NCI-H2171 treated with DMSO at 0.1 percent for 48 hours (cell line): ENCODE data around the gene TMEM183A.
"Not testable (repeated sequence)": the region's sequence is repeated elsewhere in the genome, so short reads cannot be mapped to it uniquely, and the experiment has no call there.

Source experiments
- DNase-seq: peaks from one replicate; lab custom pipeline; 2025; lab: John Stamatoyannopoulos, UW

TMEM183A gene

DNA sequence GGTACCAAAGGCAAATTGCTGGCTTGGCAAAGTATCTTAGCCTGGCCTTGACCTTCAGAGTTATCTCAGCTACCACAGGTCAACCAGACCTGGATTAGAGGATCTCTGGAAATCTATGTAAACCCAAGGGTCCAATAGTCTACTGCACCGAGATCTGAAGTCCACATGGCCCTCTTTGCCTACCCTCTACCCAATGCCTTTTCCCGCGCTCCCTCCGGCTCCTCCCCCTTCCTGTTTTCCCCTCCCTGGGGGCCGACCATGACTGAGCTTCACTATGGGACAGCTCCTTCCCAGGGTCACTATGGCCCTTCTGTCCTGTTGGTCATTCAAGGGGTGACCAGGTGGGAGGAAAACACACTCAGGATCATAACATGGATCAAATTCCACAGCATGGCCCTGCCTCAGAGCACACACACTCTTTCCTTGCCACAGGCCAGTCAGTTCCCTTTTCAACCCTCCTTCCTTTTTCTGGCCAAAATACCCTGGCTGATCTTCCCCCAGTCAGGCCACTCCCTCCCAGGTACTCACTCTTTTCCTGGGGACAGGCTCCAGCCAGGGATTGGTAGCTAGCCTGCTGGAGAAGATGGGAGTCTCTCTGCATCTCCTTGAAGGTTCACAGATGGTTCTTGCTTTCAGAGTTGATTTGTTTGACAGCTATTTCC, 19.1 kb upstream of the TMEM183A start:
- DNase-seq: no peak

DNA sequence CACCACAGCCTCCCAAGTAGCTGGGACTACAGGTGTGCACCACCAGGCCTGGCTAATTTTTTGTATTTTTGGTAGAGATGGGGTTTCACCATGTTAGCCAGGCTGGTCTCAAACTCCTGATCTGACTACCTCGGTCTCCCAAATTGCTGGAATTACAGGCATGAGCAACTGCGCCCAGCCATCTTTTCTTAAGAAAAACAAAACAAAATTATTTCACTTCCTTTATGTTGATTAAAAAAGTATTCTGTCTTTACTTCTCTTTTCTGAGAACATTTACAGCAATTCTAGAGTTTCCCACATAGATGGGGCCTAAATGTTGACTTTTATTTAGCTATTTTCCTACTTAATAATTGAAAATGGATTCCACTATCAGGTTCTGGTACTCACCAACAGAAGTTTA, 17.3 kb upstream of the TMEM183A start:
- no peak for DNase-seq

DNA sequence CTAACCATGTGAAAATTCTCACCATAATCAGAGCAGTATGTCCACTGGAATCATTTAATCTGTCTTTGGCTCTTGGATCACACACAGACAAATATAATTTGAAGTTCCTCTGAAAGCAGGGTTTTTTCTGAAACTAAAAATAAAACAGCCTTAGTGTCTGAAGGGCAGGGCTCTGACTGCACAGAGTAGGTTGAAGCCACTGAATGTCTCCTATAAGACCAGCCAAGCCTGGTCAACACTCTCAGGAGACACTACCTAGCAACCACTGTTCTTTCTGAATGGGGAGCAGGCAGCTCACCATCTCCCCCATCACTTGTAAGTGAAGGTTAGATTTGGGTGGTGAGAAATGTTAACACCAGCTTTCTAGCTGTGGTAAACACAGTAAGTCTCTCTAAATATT, 16.1 kb upstream of the TMEM183A start:
- DNase-seq: no peak

DNA sequence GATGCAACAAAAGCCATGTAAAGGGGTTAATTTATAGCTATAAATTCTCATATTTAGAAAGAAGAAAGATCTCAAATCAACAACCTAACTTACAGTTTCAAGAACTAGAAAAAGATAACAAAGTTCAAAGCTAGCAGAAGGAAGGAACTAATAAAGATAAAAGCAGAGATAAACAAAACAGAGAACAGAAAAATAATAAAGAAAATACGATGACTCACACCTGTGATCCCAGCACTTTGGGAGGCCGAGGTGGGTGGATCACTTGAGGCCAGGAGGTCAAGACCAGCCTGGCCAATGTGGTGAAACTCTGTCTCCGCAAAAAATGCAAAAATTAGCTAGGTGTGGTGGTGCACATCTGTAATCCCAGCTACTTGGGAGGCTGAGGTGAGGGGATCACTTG, 12.4 kb upstream of the TMEM183A start:
- no peak for DNase-seq

DNA sequence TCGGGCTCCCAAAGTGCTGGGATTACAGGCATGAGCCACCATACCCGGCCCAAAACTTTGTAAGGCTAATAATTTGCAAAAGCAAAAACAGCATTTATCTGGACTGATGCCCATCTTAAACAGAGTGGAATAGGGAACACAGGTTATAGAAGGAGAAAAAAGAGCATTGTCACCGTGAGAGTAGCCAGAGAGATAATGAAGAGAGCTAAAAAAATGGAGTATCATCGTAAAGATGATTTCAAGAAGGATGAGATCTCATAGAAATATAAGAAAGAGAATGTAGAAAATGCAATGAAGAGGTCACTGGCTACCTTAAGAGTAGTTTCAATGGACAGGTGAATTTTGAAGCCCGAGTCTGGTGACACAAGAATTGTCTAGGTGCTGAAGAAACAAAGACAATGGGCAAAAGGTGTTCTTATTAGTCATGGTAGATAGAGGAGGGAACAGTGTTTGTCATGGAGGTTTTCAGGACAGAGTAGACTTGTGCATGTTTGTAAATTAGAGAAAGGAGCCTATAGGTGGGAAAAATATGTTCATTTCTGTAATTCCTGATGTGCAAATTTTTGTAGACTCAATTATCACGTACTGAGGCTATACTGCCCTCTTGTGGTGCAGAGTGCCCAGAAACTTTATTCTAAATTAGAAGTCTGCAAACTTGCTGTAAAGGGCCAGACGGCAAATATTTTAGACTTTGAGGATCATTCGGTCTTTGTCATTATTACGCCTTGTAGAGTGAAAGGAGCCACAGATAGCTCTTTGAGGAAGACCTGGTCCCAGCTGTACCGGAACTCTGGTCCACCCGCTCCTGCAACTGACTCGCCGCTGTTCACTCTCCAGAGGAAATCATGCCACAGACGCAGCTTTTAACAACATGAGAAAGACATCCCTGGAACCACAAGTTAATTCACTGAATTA, 8.1 kb upstream of the TMEM183A start:
- peak; percentile 56 for DNase-seq

DNA sequence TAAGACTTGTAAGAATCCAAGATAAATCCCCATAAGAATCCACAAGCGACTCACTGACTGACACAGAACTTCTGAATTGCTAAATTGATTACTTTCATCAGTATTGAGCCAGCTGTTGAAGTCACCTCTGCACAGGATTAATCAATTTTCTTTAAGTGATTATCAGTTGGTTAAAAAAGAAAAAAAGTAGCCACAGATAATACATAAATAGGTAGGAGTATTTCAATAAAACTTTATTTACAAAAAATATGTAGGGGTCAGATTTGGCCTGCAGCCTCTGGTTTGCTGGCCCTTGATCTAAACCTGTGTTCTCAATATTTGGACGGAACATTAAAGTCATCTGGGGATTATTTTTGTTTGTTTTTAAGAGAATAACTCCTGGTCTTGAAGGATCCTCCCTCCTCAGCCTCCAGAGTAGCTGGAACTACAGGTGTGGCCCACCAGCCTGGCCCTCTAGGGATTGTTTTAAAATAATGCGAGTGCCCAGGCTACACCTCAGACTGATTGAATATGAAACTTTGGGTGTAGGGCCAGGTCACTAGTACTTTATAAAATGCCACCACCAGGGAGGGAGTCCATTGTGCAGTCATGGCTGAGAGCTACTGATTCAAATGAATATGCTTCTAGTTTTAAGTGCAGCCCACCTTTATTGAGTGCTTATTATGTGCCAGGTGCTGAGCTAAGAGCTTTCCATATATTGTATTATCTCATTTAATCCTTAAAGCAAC, 6.8 kb upstream of the TMEM183A start:
- no peak for DNase-seq

DNA sequence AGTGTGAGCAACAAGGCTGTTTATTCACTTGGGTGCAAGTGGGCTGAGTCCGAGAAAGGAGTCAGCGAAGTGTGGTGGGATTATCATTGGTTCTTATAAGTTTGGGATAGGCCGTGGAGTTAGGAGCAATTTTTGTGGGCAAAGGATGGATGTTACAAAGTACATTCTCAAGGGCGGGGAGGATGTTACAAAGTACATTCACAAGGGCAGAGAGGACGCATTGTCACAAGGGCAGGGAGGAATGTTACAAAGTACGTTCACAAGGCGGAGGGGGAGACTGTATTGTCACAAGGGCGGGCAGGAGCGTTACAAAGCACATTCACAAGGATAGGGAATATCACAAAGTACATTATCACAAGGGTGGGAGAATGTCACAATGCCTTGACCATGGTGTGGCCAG, 5.2 kb upstream of the TMEM183A start:
- DNase-seq: no peak

DNA sequence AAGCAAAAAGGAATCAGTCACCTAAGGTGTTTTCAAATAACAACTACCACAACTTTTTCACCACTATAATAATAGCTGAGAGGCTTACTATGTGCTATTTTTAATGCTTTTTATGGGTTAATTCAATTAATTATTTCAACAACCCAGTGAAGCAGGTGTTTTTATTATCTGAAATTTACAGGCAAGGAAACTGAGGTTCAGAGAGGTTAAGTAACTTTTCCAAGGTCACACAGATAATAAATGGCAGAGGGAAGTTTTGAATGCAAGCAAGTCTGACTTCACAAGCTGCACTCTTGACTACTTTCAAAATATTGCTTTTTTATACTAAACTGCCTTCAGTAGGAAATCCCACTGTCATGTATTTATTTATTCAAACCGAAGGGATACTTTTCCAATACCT, 4.2 kb upstream of the TMEM183A start:
- DNase-seq: no peak

DNA sequence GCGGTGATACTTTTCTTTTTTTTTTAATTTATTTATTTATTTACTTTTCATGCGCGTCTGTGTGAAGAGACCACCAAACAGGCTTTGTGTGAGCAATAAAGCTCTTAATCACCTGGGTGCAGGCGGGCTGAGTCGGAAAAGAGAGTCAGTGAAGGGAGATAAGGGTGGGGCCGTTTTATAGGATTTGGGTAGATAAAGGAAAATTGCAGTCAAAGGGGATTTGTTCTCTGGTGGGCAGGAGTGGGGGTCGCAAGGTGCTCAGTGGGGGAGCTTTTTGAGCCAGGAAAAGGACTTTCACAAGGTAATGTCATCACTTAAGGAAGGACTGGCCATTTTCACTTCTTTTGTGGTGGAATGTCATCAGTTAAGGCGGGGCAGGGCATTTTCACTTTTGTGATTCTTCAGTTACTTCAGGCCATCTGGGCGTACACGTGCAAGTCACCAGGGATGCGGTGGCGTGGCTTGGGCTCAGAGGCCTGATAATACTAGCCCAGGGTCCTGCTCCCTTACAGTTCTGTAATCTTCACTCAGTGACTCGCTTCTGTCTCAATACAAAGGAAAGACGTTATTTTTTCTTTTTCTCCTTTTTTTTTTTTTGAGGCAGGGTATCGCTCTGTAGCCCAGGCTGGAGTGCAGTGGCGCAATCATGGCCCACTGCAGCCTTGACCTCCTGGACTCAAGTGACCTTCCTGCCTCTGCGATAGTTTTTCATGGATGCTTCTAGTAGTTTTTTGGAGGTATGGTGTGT, 1.6 kb upstream of the TMEM183A start:
- DNase-seq: not testable (repeated sequence)

DNA sequence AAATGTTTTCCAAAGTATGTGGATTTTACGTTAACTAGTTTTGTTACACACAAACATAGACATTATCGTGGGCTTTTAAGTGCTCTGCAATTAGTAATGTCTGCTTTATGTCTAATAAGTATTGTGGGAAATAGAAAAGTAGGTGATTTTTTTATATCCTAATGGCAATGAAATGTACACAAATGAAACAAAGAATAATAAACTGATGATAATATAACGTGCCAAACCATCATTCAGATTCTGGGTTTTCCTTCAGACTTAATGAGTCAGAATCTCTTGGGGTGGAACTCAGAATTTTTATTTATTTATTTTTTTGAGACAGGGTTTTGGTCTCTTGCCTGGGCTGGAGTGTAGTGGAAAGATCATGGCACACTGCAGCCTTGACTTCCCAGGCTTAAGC, 2.0 kb downstream of the TMEM183A start:
- DNase-seq: no peak

DNA sequence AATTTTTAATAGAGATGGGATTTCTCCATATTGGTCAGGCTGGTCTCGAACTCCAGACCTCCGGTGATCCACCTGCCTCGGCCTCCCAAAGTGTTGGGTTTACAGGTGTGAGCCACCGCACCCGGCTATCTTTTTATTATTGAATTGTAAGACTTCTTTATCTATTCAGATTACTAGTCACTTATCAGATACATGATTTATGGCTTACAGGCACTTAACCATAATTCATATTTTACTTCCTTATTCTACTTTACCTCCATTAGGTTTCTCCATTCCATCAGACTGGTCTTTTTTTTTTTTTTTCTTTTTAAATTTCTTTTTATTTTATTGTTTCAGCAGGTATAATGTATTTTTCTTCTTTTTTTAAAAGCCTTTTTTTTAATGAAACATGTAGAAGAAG, 4.4 kb downstream of the TMEM183A start:
- no peak for DNase-seq

DNA sequence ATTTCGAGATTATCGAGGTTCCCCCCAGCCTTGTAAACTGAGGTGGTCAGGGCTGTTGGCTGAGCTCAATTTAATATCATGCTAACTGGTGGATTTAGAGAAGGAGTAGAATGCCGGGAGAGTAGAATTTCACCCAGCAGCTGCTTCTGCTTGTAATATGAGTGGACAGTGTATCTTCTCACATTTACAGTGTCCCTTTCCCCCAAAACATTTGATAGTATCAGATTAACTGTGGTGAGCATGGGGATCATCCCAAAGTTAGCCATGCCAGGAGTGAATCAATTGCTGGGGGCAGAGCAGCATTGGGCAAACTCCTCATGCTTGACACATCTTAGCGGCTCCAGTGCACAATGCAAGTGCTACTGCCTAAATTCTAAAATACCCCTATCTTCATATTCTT, 9.9 kb downstream of the TMEM183A start:
- DNase-seq: no peak

DNA sequence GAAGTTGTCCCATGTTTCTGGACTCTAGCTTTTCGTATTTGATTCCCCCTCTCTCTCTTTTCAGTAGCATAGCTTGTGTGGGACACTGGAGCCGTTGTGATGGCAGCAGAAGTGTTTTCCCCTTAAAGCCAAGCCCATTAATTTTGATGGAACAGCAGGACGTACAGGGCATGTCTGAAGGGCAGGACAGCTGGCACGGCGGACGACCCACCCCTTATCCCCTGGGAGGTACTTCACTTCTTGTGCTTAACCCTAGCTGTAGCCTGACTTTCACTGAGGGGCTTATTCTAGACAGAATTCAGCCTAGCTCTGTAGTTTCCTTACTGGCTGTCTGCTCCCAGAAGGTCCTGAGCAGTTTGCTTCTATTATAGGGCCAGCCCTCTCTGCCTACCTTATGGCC, 10.5 kb downstream of the TMEM183A start:
- DNase-seq: no peak

DNA sequence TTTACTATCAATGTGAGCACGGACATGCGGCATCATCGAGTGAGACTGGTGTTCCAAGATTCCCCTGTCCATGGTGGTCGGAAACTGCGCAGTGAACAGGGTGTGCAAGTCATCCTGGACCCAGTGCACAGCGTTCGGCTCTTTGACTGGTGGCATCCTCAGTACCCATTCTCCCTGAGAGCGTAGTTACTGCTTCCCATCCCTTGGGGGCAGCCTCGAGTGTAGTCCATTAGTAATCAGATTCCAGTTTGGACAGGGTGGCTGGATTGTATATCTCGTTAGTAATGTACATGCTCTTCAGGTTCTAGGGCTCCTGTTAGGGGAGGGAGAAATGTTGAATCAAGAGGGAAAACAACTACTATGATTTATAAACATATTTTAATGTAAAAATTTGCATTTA, 15.7 kb downstream of the TMEM183A start:
- not testable (repeated sequence) for DNase-seq

DNA sequence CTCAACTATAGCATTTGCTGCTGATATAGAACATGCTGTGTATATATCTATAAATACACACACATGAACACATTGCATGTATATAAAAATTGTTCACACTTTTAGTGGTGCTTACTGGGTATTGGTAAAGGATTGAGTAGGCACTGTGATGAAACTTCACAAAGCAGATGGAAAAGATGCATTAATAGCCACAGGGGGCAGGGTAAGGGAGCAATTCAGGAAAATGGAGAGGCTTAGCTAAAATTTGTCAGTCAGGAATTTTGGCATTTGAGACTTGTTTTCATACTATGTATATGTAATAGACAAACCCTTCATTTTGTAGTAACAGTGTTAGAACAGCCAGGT, 18.5 kb downstream of the TMEM183A start:
- DNase-seq: no peak

DNA sequence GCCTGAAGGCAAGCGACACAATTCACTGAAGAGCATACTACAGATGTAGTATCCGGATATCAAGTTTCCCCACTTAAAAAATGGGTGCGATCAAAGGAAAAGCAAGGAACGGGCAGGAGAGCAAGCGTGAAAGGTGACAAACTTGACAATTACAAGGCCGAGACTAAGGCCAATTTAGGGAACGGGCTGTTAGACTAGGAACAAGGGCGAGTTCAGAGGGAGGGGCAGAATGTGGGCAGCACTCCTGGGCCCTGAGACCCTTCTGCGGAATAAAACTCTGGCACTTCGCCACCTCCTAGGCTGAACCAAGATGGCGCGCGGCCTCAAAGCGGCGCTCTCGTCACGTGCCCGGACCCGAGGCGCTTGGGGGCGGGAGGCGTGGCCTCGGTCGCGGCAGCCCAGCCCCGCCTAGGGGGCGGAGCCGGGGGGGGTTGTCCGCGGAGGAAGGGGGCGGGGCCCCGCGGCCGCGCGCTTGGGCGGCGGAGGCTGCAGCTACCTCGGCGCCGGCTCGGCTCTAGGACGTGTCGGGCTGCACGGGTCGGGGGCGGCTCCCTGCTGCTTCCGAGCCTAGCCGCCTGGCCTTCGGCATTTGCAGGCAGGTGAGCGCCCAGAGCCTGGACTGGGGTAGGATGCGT, 19.0 kb downstream of the TMEM183A start, which contains the start of gene PPFIA4:
TSS of gene PPFIA4 (plus strand) at position 461 of the 635 bp plus-strand sequence. CDS start 12,518 bp downstream, outside the sequence.
- peak; percentile 96 for DNase-seq

DNA sequence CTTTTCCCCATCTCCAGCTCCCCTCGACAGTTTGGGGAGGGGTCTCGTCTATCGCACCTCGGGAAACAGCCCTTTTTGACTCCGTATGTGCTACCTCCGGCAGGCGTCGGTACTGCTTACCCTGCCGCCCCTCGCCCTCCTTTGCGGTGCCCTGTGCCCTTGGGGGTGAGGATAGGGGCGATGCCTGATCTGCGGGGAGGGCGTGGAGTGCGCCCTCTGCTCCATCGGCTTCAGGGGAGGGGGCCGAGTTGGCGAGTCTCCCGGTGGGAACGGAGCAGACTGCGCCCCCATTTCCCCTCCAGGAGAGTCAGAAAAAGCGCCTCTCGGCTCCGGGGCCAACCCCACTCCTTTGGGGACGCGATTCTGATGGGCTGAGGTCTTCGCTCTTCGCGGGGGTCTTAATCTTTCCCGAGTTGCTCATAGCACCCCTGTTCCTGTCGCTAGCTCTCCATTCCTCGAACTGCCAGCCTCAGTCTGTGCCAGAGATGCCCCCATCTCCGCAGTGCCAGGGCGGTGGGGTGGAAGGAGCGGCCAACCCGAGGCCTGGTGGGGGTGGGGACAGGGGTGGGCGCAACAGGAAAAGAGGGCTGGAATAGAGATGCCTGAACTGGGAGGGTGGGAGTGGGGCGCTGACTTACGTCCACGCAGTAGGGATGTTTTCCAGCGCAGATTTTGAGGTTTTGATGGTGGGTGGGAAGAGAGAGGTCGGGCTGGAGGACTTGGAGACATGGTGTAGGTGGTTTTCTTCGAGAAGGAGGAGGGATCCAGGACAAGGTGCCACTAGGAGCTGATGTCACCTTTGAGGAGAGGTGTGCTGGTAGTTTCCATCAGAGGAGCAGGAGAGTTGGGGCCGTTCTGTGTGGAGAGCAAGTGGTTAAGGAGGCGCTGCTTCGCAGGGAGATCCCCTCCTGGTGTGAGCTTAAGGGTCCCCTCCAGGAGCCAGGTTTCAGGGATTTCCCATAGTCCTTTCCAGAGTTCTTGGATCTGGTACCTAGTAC, 19.8 kb downstream of the TMEM183A start:
- no peak for DNase-seq

DNA sequence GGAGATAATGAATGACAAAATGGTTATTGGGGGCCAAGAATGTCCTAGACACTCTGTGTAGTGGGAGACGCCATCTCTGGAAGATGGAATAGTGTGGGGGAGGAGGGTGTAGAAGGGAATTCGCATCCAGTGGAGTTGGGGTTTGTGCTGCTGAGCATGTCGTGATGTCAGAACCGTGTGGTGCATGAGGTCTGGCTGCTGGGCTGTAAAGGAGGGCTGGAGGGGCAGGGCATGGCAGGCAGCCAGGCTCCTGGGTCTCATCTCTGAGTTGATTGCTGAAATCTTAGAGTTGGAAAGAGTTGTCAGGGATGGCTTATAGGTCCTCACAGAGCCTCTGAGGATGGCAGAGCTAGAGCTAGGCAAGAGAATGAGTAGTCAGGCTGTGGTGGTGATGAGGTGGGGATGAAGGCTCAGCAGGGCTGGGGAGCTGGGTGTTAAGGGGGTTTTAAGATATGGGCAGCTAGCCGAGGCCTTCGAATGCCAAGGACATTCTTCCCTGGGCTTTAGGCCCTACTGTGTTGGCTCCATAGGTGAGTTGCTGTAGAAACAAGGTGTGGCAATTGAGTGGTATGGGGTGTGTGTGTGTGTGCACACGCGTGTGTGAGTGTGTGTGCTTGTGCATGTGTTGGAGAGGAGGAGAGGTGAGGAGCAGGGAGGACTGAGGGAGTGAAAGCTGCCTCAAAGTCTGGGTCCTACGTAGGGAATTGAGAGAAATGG, 21.1 kb downstream of the TMEM183A start:
- DNase-seq: no peak

DNA sequence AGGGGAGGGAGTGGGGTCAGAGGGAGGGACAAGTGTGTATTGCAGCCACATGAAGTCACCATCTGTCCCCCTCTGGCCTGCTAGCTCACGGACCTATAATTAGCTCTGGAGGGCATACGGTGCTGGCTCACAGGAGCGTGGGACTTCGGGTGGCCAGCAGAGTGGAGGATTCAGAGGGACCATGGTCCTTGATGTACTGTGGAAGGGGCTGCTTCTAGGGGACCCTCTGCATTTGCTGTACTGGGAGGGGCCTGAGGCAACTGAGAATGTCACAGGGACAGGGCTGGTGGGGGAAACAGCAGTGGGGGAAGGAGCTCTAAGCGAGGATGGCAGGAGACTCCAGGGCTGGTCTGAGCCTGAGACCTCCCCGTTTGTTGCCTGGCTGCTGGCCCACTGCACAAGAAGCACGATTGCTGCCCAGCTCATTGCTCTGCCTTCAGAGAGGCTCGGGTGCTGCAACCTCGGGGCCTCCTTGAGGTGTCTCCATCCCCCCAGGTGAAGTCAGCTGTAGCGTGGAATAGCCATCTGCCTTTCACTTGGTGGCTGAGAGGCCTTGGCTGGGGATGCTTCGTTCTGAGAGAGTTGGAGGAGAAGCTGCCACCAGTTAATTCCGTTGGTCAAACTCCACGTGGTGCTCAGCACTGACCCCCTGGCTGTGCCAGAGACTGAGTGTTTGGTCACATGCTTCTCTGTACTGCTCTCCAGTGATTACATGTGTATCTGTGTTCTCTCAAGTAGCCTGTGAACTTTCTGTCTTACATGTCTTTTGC, 21.8 kb downstream of the TMEM183A start:
- DNase-seq: peak; percentile 27
